ENCODE measurements around the gene SLC6A11.

DNA sequence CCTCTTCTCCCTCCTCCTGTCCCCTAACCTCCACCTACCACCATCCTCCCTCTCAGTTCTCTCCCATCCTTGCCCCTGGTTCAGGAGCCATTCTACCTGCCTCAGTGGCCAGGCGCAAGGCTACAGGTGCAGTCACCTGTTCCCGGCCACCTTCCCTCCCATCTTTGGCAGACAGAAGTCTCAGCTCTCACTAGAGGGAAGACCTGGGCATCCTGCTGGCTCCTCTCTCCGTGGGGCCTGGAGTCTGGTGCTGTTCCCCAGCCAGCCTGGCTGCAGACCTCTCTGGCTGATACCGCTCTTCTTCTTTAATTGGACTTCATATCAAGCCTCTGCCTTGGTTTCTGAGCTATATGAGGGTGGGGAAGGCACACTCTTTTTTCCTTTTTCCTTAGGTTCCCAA is 123.5 kb downstream of the SLC6A11 start:
- no peak for TF ChIP-seq POLR2AphosphoS5 (IDR thresholded peaks at IDR 0.05; ENCODE audit: insufficient read depth in 1 of 2, low read depth in 1 of 2)
- TF ChIP-seq, protein P1, sequence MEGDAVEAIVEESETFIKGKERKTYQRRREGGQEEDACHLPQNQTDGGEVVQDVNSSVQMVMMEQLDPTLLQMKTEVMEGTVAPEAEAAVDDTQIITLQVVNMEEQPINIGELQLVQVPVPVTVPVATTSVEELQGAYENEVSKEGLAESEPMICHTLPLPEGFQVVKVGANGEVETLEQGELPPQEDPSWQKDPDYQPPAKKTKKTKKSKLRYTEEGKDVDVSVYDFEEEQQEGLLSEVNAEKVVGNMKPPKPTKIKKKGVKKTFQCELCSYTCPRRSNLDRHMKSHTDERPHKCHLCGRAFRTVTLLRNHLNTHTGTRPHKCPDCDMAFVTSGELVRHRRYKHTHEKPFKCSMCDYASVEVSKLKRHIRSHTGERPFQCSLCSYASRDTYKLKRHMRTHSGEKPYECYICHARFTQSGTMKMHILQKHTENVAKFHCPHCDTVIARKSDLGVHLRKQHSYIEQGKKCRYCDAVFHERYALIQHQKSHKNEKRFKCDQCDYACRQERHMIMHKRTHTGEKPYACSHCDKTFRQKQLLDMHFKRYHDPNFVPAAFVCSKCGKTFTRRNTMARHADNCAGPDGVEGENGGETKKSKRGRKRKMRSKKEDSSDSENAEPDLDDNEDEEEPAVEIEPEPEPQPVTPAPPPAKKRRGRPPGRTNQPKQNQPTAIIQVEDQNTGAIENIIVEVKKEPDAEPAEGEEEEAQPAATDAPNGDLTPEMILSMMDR (IDR thresholded peaks at IDR 0.05): no peak
- no peak for TF ChIP-seq POLR2A (IDR thresholded peaks at IDR 0.05)
